ENCODE data around the gene MIS18BP1. TPM values are rescaled to one million over a fixed set of nuclear protein-coding genes. Genes with fewer than 3 reads are reported as not detected.

Gene MIS18BP1
- total and polyA plus RNA-seq, 10 of the 15 experiments (the other 5 are each of a cell fraction or from before 2014, with no cell fraction given): 16.9 to 88.9 (median 57.0) TPM

GRCh38 chr14:45246691-45247090 lies 6.3 kb downstream of the MIS18BP1 start (continued):
- TF ChIP-seq JUND (IDR thresholded peaks at IDR 0.05; ENCODE audit: low read depth, low read length) (no peak), JUNB (IDR thresholded peaks at IDR 0.05) (0 out of 2 replicates have a peak, but pooled peaks have one; percentile 38), RELB (IDR thresholded peaks at IDR 0.05; ENCODE audit: low read depth) (peak; percentile 14; the same call in 1 of the 2 replicates), SRF (IDR thresholded peaks at IDR 0.05; ENCODE audit: low read depth in 2 of 2, low read length in 2 of 2) (no peak)

DNA sequence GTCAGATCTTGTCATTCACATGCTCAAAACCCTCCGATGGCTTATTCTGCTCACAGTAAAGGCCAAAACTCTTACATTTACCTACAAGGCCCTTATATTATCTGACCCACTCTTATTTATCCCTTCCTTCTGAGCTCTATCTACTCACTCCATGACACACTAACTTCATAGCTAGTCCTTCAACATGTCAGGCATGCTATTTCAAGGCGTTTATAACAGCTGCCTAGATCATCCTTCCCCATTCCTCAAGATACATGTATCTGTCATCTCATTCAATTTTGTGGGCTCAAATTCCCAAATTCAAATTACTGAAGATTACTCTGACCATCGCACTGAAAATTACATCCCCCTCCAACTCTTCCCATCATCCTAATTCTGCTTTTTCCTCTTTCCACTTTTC lies 6.9 kb downstream of the MIS18BP1 start:
- no peaks in the 10 kb centered on the region for H4K20me1 ChIP-seq (ENCODE audit: control insufficient read depth, insufficient read depth)
- H3K4me2 ChIP-seq (ENCODE audit: control insufficient read depth, insufficient read depth): peak overlapping the region; percentile 84
- H3K9ac ChIP-seq (ENCODE audit: control insufficient read depth, insufficient read depth, low read length): no peak overlapping the region
- DNase-seq (ENCODE audit: low read depth, low spot score) (no peak), FAIRE-seq (no peak), ATAC-seq (peak; percentile 6; the same call in 2 of the 3 replicates)
- ChIA-PET RAD21 (ENCODE audit: unreplicated experiment) (no interaction called here), CTCF (interaction anchor here (1.0 kb wide), 1 partner anchor 22 kb away, joined by 4 read pairs; no protein-coding TSS in a partner anchor), SMC1A (ENCODE audit: uncharacterized antibody, unreplicated experiment) (interaction anchor here (2.0 to 2.4 kb wide), 2 partner anchors 22 kb away, joined by 6 to 9 read pairs; no protein-coding TSS in a partner anchor), POLR2A (no interaction called here)
- in situ Hi-C loops (cut with MboI) (loop anchor here (5.0 kb wide), 1 partner anchor 284 kb away; the partner anchor contains the start of genes KLHL28 and TOGARAM1), intact Hi-C loops (cut with micrococcal nuclease; ENCODE audit: unreplicated experiment) (no loop called here)
- H2AFZ ChIP-seq (ENCODE audit: control insufficient read depth, low read depth, low read length): no peak overlapping the region
- peaks cover 10% of the 10 kb centered on the region for H3K4me1 ChIP-seq (ENCODE audit: control insufficient read depth, insufficient read depth, low read length)
- BruUV-seq (replicated peaks): no TSS peak
- H3K79me2 ChIP-seq (ENCODE audit: control insufficient read depth, insufficient read depth, low read length): peaks cover 92% of the 10 kb centered on the region
- no peak overlapping the region; the same call in 1 of the 2 replicates for H3K4me3 ChIP-seq
- 0 out of 2 replicates have a peak overlapping the region, but pooled peaks have one; percentile 20 for H3K27ac ChIP-seq (ENCODE audit: control insufficient read depth, insufficient read depth)
- 96% methylated on average over 3 of the region's 3 CpGs for WGBS (ENCODE audit: insufficient coverage, insufficient replicate concordance, low lambda C conversion rate, missing lambda C conversion rate)
- peaks cover 0 to 2% of the 10 kb centered on the region in 2 experiments; a peak in 2 of 4 replicates for H3K36me3 ChIP-seq (ENCODE audit: control insufficient read depth in 2 of 2, insufficient read depth in 2 of 2, low read length in 1 of 2)
- H3K27me3 ChIP-seq (replicated peaks in 1 of 2; ENCODE audit: control insufficient read depth in 2 of 2, insufficient read depth in 2 of 2, low read length in 1 of 2): no peaks in the 10 kb centered on the region
- no peaks in the 10 kb centered on the region for H3K9me3 ChIP-seq (replicated peaks; ENCODE audit: control insufficient read depth, insufficient read depth, low read length)
- TF ChIP-seq NRF1 (conservative IDR thresholded peaks at IDR 0.05; ENCODE audit: low read depth, low read length) (no peak), ZBTB33 (IDR thresholded peaks at IDR 0.05) (no peak), STAT1 (conservative IDR thresholded peaks at IDR 0.05) (no peak), RELB (IDR thresholded peaks at IDR 0.05; ENCODE audit: low read depth) (no peak), E4F1 (IDR thresholded peaks at IDR 0.05; ENCODE audit: borderline replicate concordance, partially characterized antibody) (no peak)
- TF ChIP-seq, protein P1, sequence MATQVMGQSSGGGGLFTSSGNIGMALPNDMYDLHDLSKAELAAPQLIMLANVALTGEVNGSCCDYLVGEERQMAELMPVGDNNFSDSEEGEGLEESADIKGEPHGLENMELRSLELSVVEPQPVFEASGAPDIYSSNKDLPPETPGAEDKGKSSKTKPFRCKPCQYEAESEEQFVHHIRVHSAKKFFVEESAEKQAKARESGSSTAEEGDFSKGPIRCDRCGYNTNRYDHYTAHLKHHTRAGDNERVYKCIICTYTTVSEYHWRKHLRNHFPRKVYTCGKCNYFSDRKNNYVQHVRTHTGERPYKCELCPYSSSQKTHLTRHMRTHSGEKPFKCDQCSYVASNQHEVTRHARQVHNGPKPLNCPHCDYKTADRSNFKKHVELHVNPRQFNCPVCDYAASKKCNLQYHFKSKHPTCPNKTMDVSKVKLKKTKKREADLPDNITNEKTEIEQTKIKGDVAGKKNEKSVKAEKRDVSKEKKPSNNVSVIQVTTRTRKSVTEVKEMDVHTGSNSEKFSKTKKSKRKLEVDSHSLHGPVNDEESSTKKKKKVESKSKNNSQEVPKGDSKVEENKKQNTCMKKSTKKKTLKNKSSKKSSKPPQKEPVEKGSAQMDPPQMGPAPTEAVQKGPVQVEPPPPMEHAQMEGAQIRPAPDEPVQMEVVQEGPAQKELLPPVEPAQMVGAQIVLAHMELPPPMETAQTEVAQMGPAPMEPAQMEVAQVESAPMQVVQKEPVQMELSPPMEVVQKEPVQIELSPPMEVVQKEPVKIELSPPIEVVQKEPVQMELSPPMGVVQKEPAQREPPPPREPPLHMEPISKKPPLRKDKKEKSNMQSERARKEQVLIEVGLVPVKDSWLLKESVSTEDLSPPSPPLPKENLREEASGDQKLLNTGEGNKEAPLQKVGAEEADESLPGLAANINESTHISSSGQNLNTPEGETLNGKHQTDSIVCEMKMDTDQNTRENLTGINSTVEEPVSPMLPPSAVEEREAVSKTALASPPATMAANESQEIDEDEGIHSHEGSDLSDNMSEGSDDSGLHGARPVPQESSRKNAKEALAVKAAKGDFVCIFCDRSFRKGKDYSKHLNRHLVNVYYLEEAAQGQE (IDR thresholded peaks at IDR 0.05; ENCODE audit: low read depth, low read length): no peak
